ENCODE measurements around the gene HOXA6.
A peak's percentile ranks its signal among the peaks of the same experiment; 100 is the strongest.

The HOXA6 gene

DNA sequence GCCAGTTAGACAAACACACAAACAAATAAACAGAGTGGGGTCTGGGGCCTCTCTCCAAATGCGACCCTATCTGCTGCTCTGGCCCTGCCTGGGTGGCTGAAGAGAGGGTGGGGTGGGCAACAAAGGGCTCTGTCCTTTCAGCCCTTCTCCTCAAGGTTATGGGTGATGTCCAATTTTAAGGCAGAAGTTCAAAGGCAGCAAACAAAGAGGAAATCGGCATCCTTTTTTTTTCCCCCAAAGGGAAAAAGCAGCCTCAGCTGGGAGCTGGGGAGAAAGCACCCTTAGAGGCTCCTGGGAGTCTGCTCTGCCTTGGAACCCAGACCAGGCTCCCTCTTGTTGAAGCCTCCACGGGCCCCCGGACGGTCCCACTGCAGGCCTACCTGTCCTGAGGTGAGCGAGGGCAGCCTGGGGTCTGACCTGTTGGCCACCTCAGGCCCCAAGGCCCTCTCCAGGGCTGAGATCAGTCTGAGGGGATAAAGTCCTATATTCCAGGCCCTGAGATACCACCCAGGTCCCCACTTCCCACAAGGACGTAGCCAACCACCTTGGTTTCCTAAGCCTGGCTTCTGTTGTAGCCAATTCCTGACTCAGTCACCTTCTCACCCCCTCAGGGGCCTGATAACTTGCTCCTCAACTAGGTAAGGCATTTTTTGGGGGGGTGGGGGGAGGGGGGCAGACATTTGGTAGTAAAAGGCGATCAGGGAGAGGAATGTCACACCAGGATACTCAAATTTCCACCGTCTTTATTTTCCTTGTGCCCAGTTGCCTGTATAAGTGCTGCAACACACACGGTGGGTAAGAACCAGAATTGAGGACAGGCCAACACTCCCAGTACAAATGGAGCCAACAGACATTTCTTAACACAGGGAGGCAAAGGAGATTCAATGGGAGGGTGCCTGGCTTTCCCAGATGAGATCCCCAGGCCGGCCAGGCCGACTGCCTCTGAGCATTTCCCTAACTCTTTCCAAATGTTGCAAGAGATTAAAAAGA is 33.2 kb upstream of the HOXA6 start:
- Histone ChIP-seq H3K4me1 (ENCODE audit: insufficient read depth, poor library complexity, severe bottlenecking) (peaks cover 18% of the 10 kb centered on the region), H3K4me3 (ENCODE audit: severe bottlenecking) (peak overlapping the region; percentile 33), H3K27me3 (ENCODE audit: insufficient read depth, poor library complexity, severe bottlenecking) (no peaks in the 10 kb centered on the region), H3K27ac (ENCODE audit: poor library complexity, severe bottlenecking) (peak overlapping the region; percentile 93), H3K9me3 (ENCODE audit: severe bottlenecking) (no peaks in the 10 kb centered on the region), H3K36me3 (ENCODE audit: low read depth) (no peaks in the 10 kb centered on the region)
- TF ChIP-seq, protein P1, sequence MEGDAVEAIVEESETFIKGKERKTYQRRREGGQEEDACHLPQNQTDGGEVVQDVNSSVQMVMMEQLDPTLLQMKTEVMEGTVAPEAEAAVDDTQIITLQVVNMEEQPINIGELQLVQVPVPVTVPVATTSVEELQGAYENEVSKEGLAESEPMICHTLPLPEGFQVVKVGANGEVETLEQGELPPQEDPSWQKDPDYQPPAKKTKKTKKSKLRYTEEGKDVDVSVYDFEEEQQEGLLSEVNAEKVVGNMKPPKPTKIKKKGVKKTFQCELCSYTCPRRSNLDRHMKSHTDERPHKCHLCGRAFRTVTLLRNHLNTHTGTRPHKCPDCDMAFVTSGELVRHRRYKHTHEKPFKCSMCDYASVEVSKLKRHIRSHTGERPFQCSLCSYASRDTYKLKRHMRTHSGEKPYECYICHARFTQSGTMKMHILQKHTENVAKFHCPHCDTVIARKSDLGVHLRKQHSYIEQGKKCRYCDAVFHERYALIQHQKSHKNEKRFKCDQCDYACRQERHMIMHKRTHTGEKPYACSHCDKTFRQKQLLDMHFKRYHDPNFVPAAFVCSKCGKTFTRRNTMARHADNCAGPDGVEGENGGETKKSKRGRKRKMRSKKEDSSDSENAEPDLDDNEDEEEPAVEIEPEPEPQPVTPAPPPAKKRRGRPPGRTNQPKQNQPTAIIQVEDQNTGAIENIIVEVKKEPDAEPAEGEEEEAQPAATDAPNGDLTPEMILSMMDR (IDR thresholded peaks at IDR 0.05; ENCODE audit: poor library complexity, severe bottlenecking), result no peak
- ATAC-seq (ENCODE audit: low read depth) (no peak), DNase-seq (ENCODE audit: low spot score) (peak; percentile 61)

DNA sequence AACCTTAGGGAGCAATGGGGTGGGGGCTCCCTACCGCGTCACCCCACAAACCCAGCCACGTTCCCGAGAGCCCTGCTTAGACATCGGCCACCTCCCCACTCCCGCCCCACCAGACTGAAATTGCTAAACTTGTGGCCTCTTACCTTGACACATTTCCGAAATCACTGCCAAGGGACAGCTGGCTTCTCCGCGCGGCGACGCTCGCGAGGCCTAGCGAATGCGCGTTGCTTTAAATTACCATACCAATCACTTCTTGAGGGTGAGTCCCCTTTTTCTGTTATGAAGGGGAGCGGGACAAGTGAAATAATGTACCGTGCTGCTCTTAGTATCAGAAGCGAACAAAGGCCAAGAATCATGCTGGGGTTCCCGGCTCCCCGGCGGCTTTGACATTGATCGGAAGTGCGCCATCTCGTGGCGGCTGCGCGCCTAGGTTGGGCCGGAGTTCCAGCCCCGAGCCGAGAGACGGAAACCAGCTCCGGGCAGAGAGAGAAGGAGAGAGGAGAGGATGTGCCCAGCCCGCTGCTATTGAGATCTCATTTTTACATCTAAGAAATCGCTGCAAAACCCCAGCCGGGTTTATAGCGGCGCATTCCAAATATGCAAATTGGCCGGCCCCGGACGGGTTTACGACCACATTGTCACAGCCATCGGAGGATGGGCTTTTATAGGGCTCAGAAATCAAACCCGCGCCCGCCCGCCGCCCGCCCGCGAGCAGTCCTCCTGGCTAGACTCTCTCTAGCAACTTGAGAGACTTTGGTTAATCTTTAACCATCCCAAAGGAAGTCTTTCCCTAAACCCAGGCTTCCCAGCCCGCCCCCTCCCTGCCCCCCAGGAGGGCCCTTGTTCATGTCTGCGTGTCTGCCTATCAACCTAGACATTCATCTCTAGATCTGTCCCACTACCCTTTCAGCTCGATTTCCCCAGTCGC is 32.2 kb upstream of the HOXA6 start:
- peak overlapping the region; percentile 33 for H3K4me3 ChIP-seq (ENCODE audit: severe bottlenecking)
- TF ChIP-seq, protein P1 (IDR thresholded peaks at IDR 0.05; ENCODE audit: poor library complexity, severe bottlenecking), result peak; percentile 94
- H3K36me3 ChIP-seq (ENCODE audit: low read depth), result no peaks in the 10 kb centered on the region
- ATAC-seq (ENCODE audit: low read depth) (peak; percentile 42), DNase-seq (ENCODE audit: low spot score) (peak; percentile 82)
- no peaks in the 10 kb centered on the region for H3K27me3 ChIP-seq (ENCODE audit: insufficient read depth, poor library complexity, severe bottlenecking)
- peaks cover 25% of the 10 kb centered on the region for H3K4me1 ChIP-seq (ENCODE audit: insufficient read depth, poor library complexity, severe bottlenecking)
- H3K27ac ChIP-seq (ENCODE audit: poor library complexity, severe bottlenecking), result peak overlapping the region; percentile 93
- H3K9me3 ChIP-seq (ENCODE audit: severe bottlenecking), result no peaks in the 10 kb centered on the region

DNA sequence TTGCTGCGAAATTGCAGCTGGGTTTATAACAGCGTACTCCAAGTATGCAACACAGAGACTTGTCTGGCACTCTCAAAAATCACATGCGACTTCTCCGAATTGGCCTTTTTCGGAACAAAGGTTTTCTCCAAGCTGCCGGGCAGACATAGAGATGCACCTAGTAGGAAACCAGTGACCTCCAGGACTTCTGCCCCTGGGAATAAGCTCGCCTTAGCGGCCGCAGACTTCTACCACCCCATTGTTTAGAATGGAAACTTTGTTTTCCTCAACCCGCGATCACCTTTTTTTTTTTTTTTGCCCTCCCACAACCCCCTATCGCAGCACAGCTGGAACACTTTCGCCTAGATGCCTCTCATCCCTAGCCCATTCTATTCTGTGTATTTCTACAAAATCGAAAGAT is 31.5 kb upstream of the HOXA6 start:
- TF ChIP-seq, protein P1 (IDR thresholded peaks at IDR 0.05; ENCODE audit: poor library complexity, severe bottlenecking), result no peak
- no peaks in the 10 kb centered on the region for H3K27me3 ChIP-seq (ENCODE audit: insufficient read depth, poor library complexity, severe bottlenecking)
- DNase-seq (ENCODE audit: low spot score) (no peak), ATAC-seq (ENCODE audit: low read depth) (no peak)
- peaks cover 26% of the 10 kb centered on the region for H3K4me1 ChIP-seq (ENCODE audit: insufficient read depth, poor library complexity, severe bottlenecking)
- H3K27ac ChIP-seq (ENCODE audit: poor library complexity, severe bottlenecking), result peak overlapping the region; percentile 93
- peak overlapping the region; percentile 33 for H3K4me3 ChIP-seq (ENCODE audit: severe bottlenecking)
- H3K9me3 ChIP-seq (ENCODE audit: severe bottlenecking), result no peaks in the 10 kb centered on the region
- no peaks in the 10 kb centered on the region for H3K36me3 ChIP-seq (ENCODE audit: low read depth)

DNA sequence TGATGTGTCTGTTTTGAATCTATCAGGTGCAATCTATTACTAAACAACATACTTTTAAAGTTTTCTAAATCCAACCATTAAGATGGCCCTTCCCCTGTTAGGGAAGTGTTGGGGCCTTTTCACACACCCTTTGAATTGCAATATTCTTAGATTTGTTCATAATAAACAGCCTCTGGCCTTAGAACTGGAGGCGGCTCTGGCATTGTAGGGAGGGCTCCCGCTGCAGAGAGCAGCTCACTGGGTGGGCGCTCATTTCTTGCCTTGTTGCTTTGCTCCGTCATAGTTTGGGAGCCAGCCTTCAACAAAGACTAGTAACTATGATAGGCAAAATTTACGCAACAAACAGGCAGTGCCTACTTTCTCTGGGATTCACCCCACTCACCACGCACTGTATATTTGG is 30.8 kb upstream of the HOXA6 start:
- Histone ChIP-seq H3K36me3 (ENCODE audit: low read depth) (no peaks in the 10 kb centered on the region), H3K4me3 (ENCODE audit: severe bottlenecking) (peak overlapping the region; percentile 33), H3K4me1 (ENCODE audit: insufficient read depth, poor library complexity, severe bottlenecking) (peaks cover 26% of the 10 kb centered on the region), H3K27ac (ENCODE audit: poor library complexity, severe bottlenecking) (peak overlapping the region; percentile 93), H3K9me3 (ENCODE audit: severe bottlenecking) (no peaks in the 10 kb centered on the region), H3K27me3 (ENCODE audit: insufficient read depth, poor library complexity, severe bottlenecking) (no peaks in the 10 kb centered on the region)
- DNase-seq (ENCODE audit: low spot score) (peak; percentile 55), ATAC-seq (ENCODE audit: low read depth) (peak; percentile 25)
- TF ChIP-seq, protein P1 (IDR thresholded peaks at IDR 0.05; ENCODE audit: poor library complexity, severe bottlenecking), result no peak

Data from RWPE2 (cell line).